Measurements from ENCODE around the gene DEFB132.
"Not testable (repeated sequence)": the region's sequence is repeated elsewhere in the genome, so short reads cannot be mapped to it uniquely, and the experiment has no call there.

DEFB132 gene, protein sequence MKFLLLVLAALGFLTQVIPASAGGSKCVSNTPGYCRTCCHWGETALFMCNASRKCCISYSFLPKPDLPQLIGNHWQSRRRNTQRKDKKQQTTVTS

DNA sequence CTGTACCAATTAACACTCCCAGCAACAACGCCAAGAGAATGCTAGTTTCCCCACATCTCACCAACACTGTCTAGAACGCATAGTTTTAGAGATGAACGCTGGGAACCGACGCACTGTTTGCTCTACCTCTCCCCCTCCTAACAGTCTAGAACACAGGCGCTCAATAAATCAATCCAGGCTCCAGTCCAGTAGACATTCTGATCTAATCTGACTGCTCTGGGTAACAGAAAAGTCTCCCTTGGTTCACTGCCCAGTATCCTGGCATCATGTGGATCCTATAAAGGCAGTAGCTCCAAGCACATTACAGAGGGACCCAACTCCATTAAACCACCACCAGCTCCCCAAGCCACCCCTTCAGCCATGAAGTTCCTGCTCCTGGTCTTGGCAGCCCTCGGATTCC, at the start of gene DEFB132:
Gene DEFB132 (plus strand): TSS at position 306 of the 400 bp plus-strand sequence. CDS start 55 bp downstream, at position 361.
- DNase-seq, result no peak

DNA sequence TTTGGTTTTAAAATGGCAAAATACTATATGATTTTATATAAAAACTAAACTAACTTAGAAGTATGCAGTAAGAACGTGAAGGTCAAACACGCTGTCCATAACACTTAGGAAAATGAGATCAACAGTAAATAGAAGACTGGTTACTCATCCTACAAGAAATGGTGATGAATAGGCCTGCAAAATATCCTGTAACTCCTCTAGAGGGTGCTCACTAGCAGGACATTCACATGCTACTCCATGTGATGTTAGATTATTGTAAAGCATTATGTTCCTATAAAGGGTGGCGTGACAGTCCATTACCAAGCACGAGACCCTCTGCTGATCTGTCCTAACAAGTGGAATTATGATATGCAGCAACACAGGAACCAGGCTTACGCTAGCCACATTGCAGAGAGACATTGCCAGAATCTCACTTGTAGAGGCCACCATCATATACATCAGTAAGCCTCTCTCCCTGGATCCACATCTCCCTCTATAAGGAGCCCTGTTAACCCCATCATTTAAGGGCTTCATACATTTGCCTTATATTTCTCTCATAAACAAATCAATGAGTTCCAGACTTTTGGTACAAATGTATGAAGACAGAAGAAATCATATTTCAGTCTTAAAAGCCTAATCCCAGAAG, 48.5 kb upstream of the DEFB132 start:
- peak; percentile 38 for DNase-seq

DNA sequence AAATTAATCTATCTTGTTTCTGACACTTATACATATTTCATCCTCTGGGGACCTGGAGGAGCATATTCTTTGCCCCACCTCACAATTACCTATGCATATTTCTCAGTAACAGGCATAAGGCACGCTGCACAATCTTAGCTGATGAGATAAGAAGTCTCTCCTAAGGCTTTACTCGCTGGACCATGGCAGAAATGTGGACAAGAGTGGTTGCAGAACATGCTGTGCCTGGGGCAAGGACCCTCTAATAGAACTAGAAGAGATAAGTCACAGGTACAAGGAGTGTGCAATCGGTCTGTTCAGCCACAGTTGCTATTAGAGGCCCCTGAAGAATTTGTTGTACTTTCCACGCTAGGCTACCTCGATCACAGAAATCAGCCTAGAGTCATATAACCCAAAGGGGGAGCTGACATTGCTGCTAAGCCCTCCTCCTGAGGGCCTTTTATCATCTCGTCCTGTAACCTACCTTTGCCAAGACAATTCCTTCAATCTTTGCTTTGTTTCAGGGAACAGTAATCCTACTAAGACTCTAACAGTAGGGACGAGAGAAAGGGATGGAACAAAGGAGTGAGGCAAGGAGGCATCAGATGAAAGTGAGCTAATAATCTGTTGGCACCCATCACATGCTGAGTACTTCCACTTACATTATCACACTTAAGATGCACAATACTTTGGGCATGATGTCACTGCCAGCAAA, 46.6 kb upstream of the DEFB132 start:
- DNase-seq, result no peak

GRCh38 chr20:214383-214782, 43.1 kb upstream of the DEFB132 start:
- no peak for DNase-seq

GRCh38 chr20:215796-216195, 41.7 kb upstream of the DEFB132 start:
- no peak for DNase-seq

- no peak for DNase-seq
These were observed 40.3 kb upstream of the DEFB132 start for GRCh38 chr20:217266-217665.

DNA sequence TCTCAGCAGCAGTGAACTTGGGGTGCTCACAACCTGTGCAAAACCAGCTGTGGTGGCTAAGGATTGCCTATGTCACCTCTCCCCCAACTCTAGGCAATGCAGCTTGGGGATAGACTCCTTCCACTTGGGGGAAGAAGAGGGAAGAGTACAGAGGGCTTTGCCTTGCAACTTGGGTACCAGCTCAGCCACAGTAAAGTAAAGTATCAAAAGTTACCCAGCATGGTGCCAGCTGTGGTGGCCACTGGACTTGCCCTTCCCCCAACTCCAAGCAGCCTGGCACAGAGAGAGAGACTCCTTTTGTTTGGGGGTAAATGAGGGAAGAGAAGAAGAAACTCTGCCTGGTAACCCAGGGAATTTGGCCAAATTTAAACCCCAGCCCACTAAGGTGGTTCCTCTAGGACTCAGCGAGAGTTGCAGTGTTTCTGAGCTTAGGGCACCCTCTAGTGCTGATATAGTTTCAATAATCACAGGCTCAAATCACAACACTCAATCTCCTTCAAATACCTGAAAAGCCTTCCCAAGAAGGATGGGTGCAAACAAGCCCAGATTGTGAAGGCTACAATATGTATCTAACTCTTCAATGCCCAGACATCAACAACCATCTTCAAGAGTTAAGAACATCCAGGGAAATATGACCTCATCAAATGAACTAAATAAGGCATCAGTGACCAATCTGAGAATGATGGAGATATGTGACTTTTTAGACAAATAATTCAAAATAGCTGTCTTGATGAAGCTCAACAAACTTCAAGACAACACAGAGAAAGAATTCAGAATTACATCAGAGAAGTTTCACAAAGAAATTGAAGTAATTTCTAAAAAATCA, 38.0 kb upstream of the DEFB132 start:
- peak; percentile 13 for DNase-seq

DNA sequence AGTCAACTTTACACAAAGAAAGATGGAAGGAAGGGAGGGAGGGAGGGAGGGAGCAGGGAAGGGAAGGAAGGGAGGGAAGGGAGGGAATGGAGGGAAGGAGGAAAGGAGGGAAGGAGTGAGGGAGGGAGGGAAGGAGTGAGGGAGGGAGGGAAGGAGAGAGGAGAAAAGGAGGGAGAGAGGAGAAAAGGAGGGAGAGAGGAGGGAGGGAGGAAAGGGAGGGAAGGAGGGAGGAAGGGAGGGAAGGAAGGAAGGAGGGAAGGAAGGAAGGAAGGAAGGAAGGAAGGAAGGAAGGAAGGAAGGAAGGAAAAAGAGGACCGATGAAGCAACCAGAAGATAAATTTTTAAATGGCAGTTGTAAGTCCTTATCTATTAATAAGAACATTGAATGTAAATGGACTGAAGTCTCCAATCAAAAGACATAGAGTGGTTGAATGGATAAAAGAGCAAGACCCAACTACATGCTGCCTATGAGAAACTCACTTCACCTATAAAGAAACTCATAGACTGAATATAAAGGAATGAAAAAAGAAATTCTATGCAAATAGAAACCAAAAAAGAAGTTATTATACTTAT, 36.2 kb upstream of the DEFB132 start:
- DNase-seq, result no peak

- not testable (repeated sequence) for DNase-seq
These were observed 31.6 kb upstream of the DEFB132 start for GRCh38 chr20:225879-226278.

DNA sequence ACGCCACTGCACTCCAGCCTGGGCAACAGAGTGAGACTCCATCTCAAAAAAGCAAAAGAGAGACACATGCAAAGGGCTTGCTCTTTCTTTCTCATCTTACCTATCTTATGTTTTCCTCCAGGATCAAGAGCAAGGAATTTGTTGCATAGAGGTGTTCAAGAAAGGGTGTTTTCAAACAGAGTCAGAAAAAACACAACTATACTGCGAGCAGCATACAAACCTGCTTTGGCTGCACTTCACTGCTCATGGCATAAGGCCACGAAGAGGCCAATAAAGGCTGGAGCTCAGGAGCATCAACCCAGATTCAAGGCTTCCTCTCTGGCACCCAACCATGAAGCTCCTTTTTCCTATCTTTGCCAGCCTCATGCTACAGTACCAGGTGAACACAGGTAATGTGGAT, 30.6 kb upstream of the DEFB132 start, which contains the start of gene DEFB129:
Gene DEFB129 (plus strand): TSS at position 301 of the 400 bp plus-strand sequence. CDS start 31 bp downstream, at position 332.
- no peak for DNase-seq

DNA sequence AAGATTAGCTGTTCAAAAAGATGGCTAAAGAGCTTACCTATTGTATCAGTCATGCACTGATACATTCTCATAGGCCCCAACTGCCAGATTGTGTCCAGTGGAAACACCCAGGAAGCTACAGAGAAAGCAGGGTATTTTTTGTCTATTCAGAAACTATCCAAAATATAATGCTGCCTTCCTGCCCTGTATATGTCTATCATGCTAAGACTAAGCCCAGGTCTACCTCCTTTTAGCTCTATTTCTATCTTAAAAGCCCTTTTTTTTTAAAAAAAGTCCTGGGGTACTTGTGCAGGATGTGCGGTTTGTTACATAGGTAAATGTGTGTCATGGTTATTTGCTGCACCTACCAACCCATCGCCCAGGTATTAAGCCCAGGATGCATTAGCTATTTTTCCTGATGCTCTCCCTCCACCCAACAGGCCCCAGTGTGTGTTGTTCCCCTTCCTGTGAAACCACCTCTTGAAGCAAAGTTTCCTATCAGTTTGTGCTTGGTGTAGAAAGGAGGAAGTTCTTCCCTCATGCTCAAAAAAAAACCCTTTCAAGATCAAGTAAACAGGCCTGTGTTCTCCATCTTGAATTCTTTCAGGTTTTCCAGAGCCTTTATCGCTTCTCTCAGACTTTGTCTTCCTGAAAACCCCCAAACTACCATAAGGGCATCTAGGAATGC, 30.0 kb upstream of the DEFB132 start:
- peak; percentile 63 for DNase-seq

GRCh38 chr20:235891-236290, 21.6 kb upstream of the DEFB132 start:
- peak; percentile 6 for DNase-seq

GRCh38 chr20:237489-237888, 20.0 kb upstream of the DEFB132 start:
- peak; percentile 80 for DNase-seq

GRCh38 chr20:237929-238328, 19.6 kb upstream of the DEFB132 start:
- DNase-seq, result peak; percentile 1

DNA sequence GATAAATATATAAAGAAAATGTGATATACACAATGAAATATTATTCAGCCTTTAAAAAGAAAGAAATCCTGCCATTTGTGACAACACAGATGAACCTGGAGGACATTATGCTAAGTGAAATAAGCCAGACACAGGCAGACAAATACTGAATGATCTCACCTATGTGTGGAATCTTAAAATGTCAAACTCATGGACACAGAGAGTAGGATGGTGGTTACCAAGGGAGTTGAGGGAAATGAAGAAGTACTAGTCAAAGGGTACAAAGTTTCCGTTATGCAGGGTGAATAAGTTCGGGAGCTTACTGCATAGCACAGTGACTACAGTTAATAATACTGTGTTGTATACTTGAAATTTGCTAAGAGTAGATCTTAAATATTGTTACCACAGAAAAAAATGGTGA, 14.6 kb upstream of the DEFB132 start:
- no peak for DNase-seq

GRCh38 chr20:251354-251753, 6.2 kb upstream of the DEFB132 start:
- DNase-seq, result peak; percentile 8

- no peak for DNase-seq
These were observed 4.7 kb upstream of the DEFB132 start for GRCh38 chr20:252801-253200.

DNA sequence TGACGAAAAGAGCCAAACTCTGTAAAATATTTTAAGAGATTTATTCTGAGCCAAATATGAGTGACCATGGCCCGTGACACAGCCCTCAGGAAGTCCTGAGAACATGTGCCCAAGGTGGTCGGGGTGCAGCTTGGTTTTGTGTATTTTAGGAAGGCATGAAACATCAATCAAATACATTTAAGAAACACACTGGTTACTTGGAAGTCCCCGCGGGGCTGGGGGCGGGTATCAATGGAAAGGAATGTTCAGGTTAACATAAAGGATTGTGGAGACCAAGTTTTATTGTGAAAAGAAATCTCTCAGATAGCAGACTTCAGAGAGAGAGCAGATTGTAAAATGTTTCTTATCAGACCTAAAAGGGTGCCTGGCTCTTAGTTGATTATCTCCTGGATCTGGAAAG, 4.1 kb upstream of the DEFB132 start:
- DNase-seq, result not testable (repeated sequence)

GRCh38 chr20:258269-258858, 840 bp downstream of the DEFB132 start:
- no peak for DNase-seq

GRCh38 chr20:258963-259362, 1.4 kb downstream of the DEFB132 start:
- peak; percentile 1 for DNase-seq

GRCh38 chr20:259981-260380, 2.5 kb downstream of the DEFB132 start:
- DNase-seq, result no peak

GRCh38 chr20:263701-264100, 6.2 kb downstream of the DEFB132 start:
- no peak for DNase-seq

Measured in GDM1 (cell line).